ENCODE results near the gene B3GAT2.

The B3GAT2 gene

GRCh38 chr6:70894001-70894400 lies 62.9 kb downstream of the B3GAT2 start:
- no peak for DNase-seq

DNA sequence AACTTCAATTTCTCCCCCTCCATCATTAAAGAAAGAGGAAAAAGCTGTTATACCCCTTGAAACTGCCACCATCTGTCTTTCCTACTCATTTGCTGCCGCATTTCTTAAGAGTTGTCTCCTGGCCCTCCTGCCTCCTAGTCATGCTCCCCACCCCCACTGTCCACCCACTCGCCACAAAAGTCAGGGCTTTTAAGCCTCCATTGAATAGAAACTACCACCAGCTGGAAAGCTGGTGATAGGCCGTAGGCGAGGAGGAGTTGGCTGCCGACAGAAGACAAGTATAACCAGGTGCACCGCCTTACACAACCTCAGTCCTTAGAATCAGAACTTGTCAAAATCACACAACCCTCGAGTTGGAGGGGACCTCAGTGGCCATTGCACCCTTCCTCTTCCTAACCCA lies 67.6 kb downstream of the B3GAT2 start:
- DNase-seq = no peak

DNA sequence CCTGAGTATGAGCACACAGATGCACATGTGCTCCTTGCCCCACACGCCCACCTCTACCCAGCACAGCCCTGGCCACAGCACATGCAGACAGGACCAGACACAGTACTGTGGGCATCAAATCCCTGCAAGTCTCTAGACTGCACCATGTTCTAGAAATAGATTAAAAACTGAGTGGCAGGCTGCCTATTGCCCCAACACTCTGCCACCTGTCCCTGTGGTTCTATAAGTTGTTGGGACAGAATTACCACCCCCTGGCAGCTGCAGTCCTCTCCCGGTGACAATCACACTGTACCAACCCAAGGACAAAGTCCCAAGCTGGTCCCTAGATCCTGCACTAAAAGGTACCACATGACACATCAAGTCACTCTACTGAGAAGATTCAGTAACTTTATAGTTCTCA lies 70.2 kb downstream of the B3GAT2 start:
- DNase-seq = no peak

- no peak for DNase-seq
These were observed 70.8 kb downstream of the B3GAT2 start for GRCh38 chr6:70886071-70886470.

GRCh38 chr6:70884074-70884983 lies 72.5 kb downstream of the B3GAT2 start:
- peak; percentile 33 to 86 for DNase-seq

- no peak for DNase-seq
These were observed 77.4 kb downstream of the B3GAT2 start for GRCh38 chr6:70879496-70879895.

- no peak for DNase-seq
These were observed 82.5 kb downstream of the B3GAT2 start for GRCh38 chr6:70874181-70874913.

DNA sequence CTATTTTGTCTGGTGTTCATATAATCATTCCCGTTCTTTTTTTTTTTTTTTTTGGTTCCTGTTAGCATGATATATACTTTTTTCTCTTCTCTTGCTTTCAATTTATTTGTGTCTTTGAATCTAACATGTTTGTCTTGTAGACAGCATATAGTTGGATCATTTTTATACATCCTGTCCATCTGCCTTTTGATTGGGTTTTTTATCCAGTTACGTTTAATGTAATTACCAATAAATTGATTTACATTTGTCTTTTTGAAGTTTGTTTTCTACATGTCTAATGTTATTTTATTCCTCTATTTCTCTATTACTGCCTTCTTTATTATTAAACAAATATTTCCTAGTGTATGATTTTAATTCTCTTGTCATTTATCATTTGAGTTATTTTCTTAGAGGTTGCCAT lies 84.4 kb downstream of the B3GAT2 start:
- DNase-seq = no peak

DNA sequence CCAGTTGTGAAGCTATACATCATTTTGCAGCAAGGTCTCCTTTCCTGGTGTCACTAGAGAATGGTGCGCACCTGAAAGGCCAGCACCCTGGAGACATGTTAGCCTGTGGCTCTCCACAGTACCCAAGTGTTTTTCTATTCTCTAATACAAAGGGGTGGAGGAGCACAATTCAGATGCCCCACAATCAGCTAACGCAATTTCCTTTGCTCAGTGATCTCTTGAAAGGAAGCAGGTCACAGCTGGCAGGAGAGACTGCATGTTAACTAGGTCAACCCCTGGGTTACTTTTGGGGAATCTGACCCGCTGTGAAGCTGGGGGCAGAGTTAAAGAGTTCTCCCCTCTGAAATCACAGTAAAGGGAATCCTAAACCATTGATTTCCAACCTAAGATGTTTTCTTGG lies 92.5 kb downstream of the B3GAT2 start:
- DNase-seq = no peak

DNA sequence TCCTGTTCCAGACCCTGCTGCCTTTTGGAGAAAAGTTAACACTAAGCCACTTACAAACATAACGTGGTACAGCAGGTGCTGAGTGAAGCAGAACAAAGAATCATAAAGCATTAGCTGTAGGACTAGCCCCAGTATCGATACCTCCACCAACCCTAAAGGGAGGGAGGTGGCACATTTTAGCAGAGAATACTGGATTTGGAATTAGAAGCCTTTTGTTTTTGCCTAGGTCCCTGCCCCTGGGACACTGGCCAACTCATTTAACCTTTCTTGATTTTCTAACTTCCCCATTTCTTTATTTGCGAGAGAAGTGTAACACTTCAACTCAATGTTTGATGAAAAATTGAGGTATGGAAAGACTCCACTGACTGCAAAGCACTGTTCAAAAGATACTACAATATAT lies 93.5 kb downstream of the B3GAT2 start:
- DNase-seq = no peak

DNA sequence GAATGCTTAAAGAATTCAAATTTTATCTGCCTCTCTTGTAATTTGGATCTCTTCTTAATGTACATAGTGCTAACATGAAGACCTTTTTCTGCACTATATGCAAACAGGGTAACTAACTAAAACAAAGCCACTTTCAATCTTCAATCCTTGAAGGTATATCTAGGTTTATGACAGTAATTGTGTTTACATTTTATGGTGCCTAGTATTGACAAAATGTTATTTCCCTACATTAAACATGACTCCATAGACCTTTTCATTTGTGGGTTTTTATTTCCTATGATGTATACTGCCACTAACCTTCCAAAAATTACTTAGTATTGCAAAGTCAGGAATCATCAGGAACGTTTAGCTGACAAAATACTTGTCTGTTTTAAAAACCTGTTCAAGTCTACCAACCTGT lies 95.9 kb downstream of the B3GAT2 start:
- no peak for DNase-seq

DNA sequence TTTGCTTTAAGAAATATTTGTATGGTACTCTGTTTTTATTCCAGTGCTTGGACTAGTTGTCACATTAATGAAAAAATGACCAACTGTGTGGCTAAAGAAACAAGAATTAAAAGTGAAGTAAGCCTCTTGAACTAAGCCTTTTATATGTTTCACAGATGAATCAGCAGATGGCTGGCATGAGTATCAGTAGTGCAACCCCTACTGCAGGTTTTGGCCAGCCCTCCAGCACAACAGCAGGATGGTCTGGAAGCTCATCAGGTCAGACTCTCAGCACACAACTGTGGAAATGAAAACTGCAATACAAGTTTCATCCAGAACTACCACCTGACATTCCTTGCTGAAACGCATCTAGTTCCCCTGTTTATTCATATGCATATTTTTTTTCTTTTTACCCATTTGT lies 96.8 kb downstream of the B3GAT2 start:
- no peak for DNase-seq

DNA sequence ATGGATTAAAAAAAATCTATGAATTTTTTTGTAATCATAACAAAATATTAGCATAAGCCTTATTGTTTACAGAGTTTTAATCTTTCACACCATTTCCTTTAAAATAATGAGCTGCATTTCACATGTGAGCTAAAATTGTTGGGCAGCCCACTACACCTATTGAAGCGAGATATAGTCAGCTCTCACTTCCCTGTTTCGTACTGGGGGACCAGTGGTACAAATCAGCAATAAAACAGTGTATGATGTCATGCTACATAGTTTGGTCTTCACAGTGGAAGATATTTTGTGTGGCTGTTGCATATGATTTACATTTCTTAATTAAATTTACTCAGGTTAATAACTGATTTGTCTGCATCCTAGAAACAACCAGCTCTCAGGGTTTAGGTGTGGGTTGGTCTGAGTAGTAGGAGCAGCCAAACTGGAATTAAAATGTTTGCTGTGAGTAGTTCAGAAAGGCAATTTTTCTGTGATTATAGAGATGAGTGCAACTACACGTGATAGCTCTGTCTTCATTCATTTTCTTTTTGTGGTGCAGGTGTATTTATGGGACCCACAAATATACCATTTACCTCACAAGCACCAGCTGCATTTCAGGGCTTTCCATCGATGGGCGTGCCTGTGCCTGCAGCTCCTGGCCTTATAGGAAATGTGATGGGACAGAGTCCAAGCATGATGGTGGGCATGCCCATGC lies 99.3 kb downstream of the B3GAT2 start:
- DNase-seq = no peak

- no peak for DNase-seq
These were observed 104.1 kb downstream of the B3GAT2 start for GRCh38 chr6:70852667-70853246.

GRCh38 chr6:70849348-70850069 lies 107.4 kb downstream of the B3GAT2 start:
- peak; percentile 33 to 44 for DNase-seq

- DNase-seq = no peak
These were observed 109.5 kb downstream of the B3GAT2 start for GRCh38 chr6:70847106-70848084.

GRCh38 chr6:70846207-70846835 lies 110.5 kb downstream of the B3GAT2 start:
- no peak for DNase-seq

- no peak for DNase-seq
These were observed 112.6 kb downstream of the B3GAT2 start for GRCh38 chr6:70844301-70844700.

DNA sequence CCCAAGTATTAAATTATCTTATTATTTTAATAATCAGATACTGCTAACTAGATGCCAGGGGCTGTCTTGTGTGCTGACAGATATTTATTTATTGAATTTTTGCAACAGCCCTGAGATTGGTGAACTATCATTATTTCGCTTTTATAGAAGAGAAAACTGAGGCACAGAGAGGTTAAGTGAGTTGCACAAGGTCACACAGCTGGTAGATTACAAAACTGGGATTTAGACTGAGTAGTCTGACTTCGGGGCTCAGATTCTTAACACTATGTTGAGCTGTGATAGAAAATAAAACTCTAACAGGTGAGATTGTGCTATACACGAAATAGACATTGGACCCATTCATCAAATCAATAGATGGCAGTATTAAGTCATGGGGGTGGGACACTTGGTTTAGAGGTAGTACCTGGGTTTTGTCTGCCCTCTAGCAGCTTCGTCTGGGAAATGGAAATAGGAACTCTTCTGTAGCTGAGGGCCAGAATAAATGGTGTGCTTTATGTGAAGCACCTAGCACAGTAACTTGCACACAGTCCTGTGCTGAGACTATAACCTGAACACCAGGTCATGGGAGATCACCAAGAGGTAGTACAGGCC lies 113.4 kb downstream of the B3GAT2 start:
- DNase-seq = no peak

- DNase-seq = no peak
These were observed 114.3 kb downstream of the B3GAT2 start for GRCh38 chr6:70842541-70842940.
